Uterus (tissue), 2 donors: ENCODE measurements around the gene CRTC2.

ENCODE experiments used
- CTCF ChIP-seq, 4 experiments: fragments of 200-600 bp in 2 of 4; fragments of 450-650 bp in 2 of 4; sonication (generic) in 2 of 4; IDR thresholded peaks; one replicate each; pipeline ENCODE4 v1.5.1; 2016 to 2019; ENCODE audit warnings: antibody characterized with exemption in 4 of 4, mild to moderate bottlenecking in 2 of 4, moderate library complexity in 1 of 4
- POLR2A ChIP-seq, 2 donors: fragments of 450-650 bp; IDR thresholded peaks; one replicate each; pipeline ENCODE4 v1.6.1; 2016; ENCODE audit warnings: antibody characterized with exemption in 2 of 2, mild to moderate bottlenecking in 1 of 2, moderate library complexity in 1 of 2

DNA sequence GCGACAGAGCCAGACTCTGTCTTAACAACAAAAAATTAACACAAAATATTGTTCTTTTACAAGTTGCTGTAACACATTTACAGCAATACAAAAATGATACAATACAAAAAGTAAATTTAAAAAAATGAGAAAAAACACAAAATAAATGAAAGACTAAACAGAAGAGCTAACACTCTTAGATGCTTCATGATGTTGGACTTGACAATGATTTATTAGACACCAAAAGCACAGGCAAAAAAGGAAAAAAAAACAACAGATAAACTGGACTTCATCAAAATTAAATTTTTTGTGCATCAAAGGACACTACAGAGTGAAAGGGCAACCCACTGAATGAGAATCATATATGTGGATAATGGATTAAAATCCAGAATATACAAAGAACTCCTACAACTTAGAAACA is 52.0 kb downstream of the CRTC2 start:
- TF ChIP-seq CTCF (IDR thresholded peaks at IDR 0.05), result no peak
- TF ChIP-seq POLR2A (IDR thresholded peaks at IDR 0.05), result no peak
